Loucy (cell line): ENCODE measurements around the gene NRG3.

Experiments
- H2AFZ ChIP-seq: fragments of 200-600 bp; sonication (generic); 2 replicates; pipeline ENCODE4 v1.6.0; 2016; ENCODE audit warnings: antibody characterized with exemption, mild to moderate bottlenecking, low read length, moderate library complexity
- H3F3A ChIP-seq: fragments of 200-600 bp; 2 replicates; pipeline ENCODE4 v1.6.0; 2016; ENCODE audit warnings: antibody characterized with exemption, low read depth, mild to moderate bottlenecking
- H3K27me3 ChIP-seq: fragments of 200-600 bp; sonication (generic); 2 replicates; pipeline ENCODE4 v1.6.1; 2014; ENCODE audit warnings: low read length, mild to moderate bottlenecking; ENCODE audit not compliant: insufficient read depth, poor library complexity, severe bottlenecking
- H3K36me3 ChIP-seq: fragments of 200-600 bp; sonication (generic); 2 replicates; pipeline ENCODE4 v1.6.1; 2016; ENCODE audit warnings: low read length; ENCODE audit not compliant: insufficient read depth
- H3K4me1 ChIP-seq: fragments of 200-600 bp; sonication (generic); 2 replicates; pipeline ENCODE4 v1.5.1; 2014; ENCODE audit warnings: low read length, mild to moderate bottlenecking; ENCODE audit not compliant: insufficient read depth, poor library complexity, severe bottlenecking
- H3K4me2 ChIP-seq: fragments of 200-600 bp; sonication (generic); 2 replicates; pipeline ENCODE4 v1.6.0; 2014; ENCODE audit warnings: antibody characterized with exemption, low read length, low read depth, mild to moderate bottlenecking; ENCODE audit not compliant: poor library complexity, severe bottlenecking
- H3K4me3 ChIP-seq: fragments of 200-600 bp; sonication (generic); 2 replicates; pipeline ENCODE4 v1.5.1; 2014; ENCODE audit warnings: low read length, mild to moderate bottlenecking, mixed read lengths; ENCODE audit not compliant: poor library complexity, severe bottlenecking
- H3K79me2 ChIP-seq: fragments of 200-600 bp; sonication (generic); 2 replicates; pipeline ENCODE4 v1.6.1; 2014; ENCODE audit warnings: low read length; ENCODE audit not compliant: insufficient read depth
- H3K9ac ChIP-seq: fragments of 200-600 bp; sonication (generic); 2 replicates; pipeline ENCODE4 v1.6.0; 2014; ENCODE audit warnings: mild to moderate bottlenecking, low read depth, low read length, moderate library complexity; ENCODE audit not compliant: poor library complexity, severe bottlenecking
- H3K9me2 ChIP-seq: fragments of 200-600 bp; sonication (generic); replicated peaks from 2 replicates; pipeline ENCODE4 v1.6.1; 2016; ENCODE audit warnings: low read depth, low read length, mixed read lengths
- H3K9me3 ChIP-seq: fragments of 200-600 bp; sonication (generic); 2 replicates; pipeline ENCODE4 v1.6.1; 2014; ENCODE audit warnings: mild to moderate bottlenecking, antibody characterized with exemption, low read length, low read depth; ENCODE audit not compliant: insufficient read depth
- H4K20me1 ChIP-seq: fragments of 200-600 bp; sonication (generic); 2 replicates; pipeline ENCODE4 v1.6.0; 2014; ENCODE audit warnings: antibody characterized with exemption, low read length, mild to moderate bottlenecking; ENCODE audit not compliant: insufficient read depth, poor library complexity, severe bottlenecking
- CTCF ChIP-seq: fragments of 200-600 bp; sonication (generic); conservative IDR thresholded peaks from 2 replicates; pipeline ENCODE4 v1.5.1; 2014; ENCODE audit warnings: mild to moderate bottlenecking, antibody characterized with exemption, low read length
- EZH2phosphoT487 ChIP-seq: fragments of 200-600 bp; IDR thresholded peaks from 2 replicates; pipeline ENCODE4 v1.6.1; 2018; ENCODE audit warnings: antibody characterized with exemption, mild to moderate bottlenecking, moderate library complexity, borderline replicate concordance

The NRG3 gene

GRCh38 chr10:82477776-82478175 lies 602.8 kb downstream of the NRG3 start:
- Histone ChIP-seq H3K4me3 (no peak overlapping the region), H3K4me2 (no peak overlapping the region), H2AFZ (no peak overlapping the region), H4K20me1 (no peaks in the 10 kb centered on the region), H3K9me2 (no peaks in the 10 kb centered on the region), H3K36me3 (no peaks in the 10 kb centered on the region), H3K27me3 (no peaks in the 10 kb centered on the region), H3K79me2 (no peaks in the 10 kb centered on the region), H3F3A (no peaks in the 10 kb centered on the region), H3K4me1 (no peaks in the 10 kb centered on the region), H3K9me3 (no peaks in the 10 kb centered on the region), H3K9ac (no peak overlapping the region)
- no peak for TF ChIP-seq CTCF
- TF ChIP-seq EZH2phosphoT487: no peak

- Histone ChIP-seq H3K4me2 (no peak overlapping the region), H3K36me3 (no peaks in the 10 kb centered on the region), H3K4me1 (no peaks in the 10 kb centered on the region), H3K9ac (no peak overlapping the region), H3F3A (no peaks in the 10 kb centered on the region), H3K27me3 (no peaks in the 10 kb centered on the region), H3K9me3 (no peaks in the 10 kb centered on the region), H3K79me2 (no peaks in the 10 kb centered on the region), H3K9me2 (no peaks in the 10 kb centered on the region), H2AFZ (no peak overlapping the region), H3K4me3 (no peak overlapping the region), H4K20me1 (no peaks in the 10 kb centered on the region)
- TF ChIP-seq CTCF: no peak
- no peak for TF ChIP-seq EZH2phosphoT487
These were observed 617.7 kb downstream of the NRG3 start for GRCh38 chr10:82492647-82493046.

GRCh38 chr10:82496114-82496513 lies 621.1 kb downstream of the NRG3 start:
- no peaks in the 10 kb centered on the region for H3K36me3 ChIP-seq
- no peaks in the 10 kb centered on the region for H3K79me2 ChIP-seq
- no peaks in the 10 kb centered on the region for H4K20me1 ChIP-seq
- no peak overlapping the region for H3K9ac ChIP-seq
- no peaks in the 10 kb centered on the region for H3K4me1 ChIP-seq
- H2AFZ ChIP-seq: no peak overlapping the region
- H3K4me2 ChIP-seq: no peak overlapping the region
- no peak overlapping the region for H3K4me3 ChIP-seq
- TF ChIP-seq CTCF: no peak
- TF ChIP-seq EZH2phosphoT487: no peak
- H3K9me2 ChIP-seq: no peaks in the 10 kb centered on the region
- H3K9me3 ChIP-seq: no peaks in the 10 kb centered on the region
- H3K27me3 ChIP-seq: no peaks in the 10 kb centered on the region
- H3F3A ChIP-seq: no peaks in the 10 kb centered on the region
